H9 (cell line): ENCODE measurements around the gene KCNH1. TPM values are rescaled to one million over a fixed set of nuclear protein-coding genes. Genes with fewer than 3 reads are reported as not detected.
A peak's percentile ranks its signal among the peaks of the same experiment; 100 is the strongest.

Experiments
- DNase-seq: peaks from one replicate; pipeline ENCODE4 v3.0.0-alpha.2; 2017
- H2AFZ ChIP-seq: one replicate; pipeline ENCODE4 v1.6.1; 2013; ENCODE audit warnings: mild to moderate bottlenecking, low read length, control low read depth, moderate library complexity
- H2AK5ac ChIP-seq: 2 replicates; pipeline ENCODE4 v1.6.1; 2013; ENCODE audit warnings: low read length, control low read depth, mixed read lengths; ENCODE audit not compliant: insufficient read length
- H2BK120ac ChIP-seq: one replicate; pipeline ENCODE4 v1.6.1; 2013; ENCODE audit warnings: low read depth, mild to moderate bottlenecking, low read length, control low read depth, inconsistent platforms; ENCODE audit not compliant: poor library complexity, severe bottlenecking
- H2BK12ac ChIP-seq: 2 replicates; pipeline ENCODE4 v1.6.1; 2013; ENCODE audit warnings: low read length, control low read depth, mixed read lengths, low read depth; ENCODE audit not compliant: insufficient read length
- H2BK15ac ChIP-seq: 2 replicates; pipeline ENCODE4 v1.6.1; 2013; ENCODE audit warnings: low read depth, low read length, control low read depth
- H2BK20ac ChIP-seq: one replicate; pipeline ENCODE4 v1.6.1; 2013; ENCODE audit warnings: low read depth, mild to moderate bottlenecking, low read length, control low read depth, inconsistent platforms; ENCODE audit not compliant: poor library complexity, severe bottlenecking
- H2BK5ac ChIP-seq: 2 replicates; pipeline ENCODE4 v1.6.1; 2013; ENCODE audit warnings: low read length, control low read depth, mixed read lengths; ENCODE audit not compliant: insufficient read length
- H3K14ac ChIP-seq: 2 replicates; pipeline ENCODE4 v1.6.1; 2013; ENCODE audit warnings: low read length, control low read depth; ENCODE audit not compliant: insufficient read depth
- H3K18ac ChIP-seq: 2 replicates; pipeline ENCODE4 v1.6.1; 2013; ENCODE audit warnings: low read depth, mild to moderate bottlenecking, mixed read lengths, low read length, control low read depth; ENCODE audit not compliant: insufficient read length
- H3K23ac ChIP-seq: 2 replicates; pipeline ENCODE4 v1.6.1; 2013; ENCODE audit warnings: low read length, control low read depth, mixed read lengths, low read depth; ENCODE audit not compliant: insufficient read length
- H3K23me2 ChIP-seq: 2 replicates; pipeline ENCODE4 v1.6.1; 2013; ENCODE audit warnings: low read depth, mild to moderate bottlenecking, mixed read lengths, low read length, control low read depth; ENCODE audit not compliant: insufficient read length, poor library complexity, severe bottlenecking
- H3K27ac ChIP-seq: 2 replicates; pipeline ENCODE4 v1.5.1; 2013; ENCODE audit warnings: low read length, control low read depth, mixed read lengths, low read depth; ENCODE audit not compliant: insufficient read length
- H3K27me3 ChIP-seq: 2 replicates; pipeline ENCODE4 v1.6.1; 2013; ENCODE audit warnings: low read length, control low read depth, inconsistent platforms; ENCODE audit not compliant: insufficient read depth
- H3K4ac ChIP-seq: 2 replicates; pipeline ENCODE4 v1.6.1; 2013; ENCODE audit warnings: low read depth, mild to moderate bottlenecking, control low read depth, inconsistent platforms, low read length, moderate library complexity
- H3K4me1 ChIP-seq: 2 replicates; pipeline ENCODE4 v1.6.1; 2013; ENCODE audit warnings: low read length, control low read depth, inconsistent platforms; ENCODE audit not compliant: insufficient read depth
- H3K4me2 ChIP-seq: 2 replicates; pipeline ENCODE4 v1.6.1; 2013; ENCODE audit warnings: low read length, control low read depth, mixed read lengths; ENCODE audit not compliant: insufficient read length, insufficient read depth
- H3K56ac ChIP-seq: 2 replicates; pipeline ENCODE4 v1.6.1; 2013; ENCODE audit warnings: low read depth, mild to moderate bottlenecking, mixed read lengths, low read length, control low read depth; ENCODE audit not compliant: insufficient read length
- H3K79me1 ChIP-seq: 2 replicates; pipeline ENCODE4 v1.6.1; 2013; ENCODE audit warnings: low read depth, mild to moderate bottlenecking, moderate library complexity, low read length, control low read depth, inconsistent platforms; ENCODE audit not compliant: insufficient read depth, poor library complexity, severe bottlenecking
- H3K79me2 ChIP-seq: 2 replicates; pipeline ENCODE4 v1.6.1; 2013; ENCODE audit warnings: low read length, control low read depth, inconsistent platforms; ENCODE audit not compliant: insufficient read depth
- H3K9ac ChIP-seq: 2 replicates; pipeline ENCODE4 v1.6.1; 2013; ENCODE audit warnings: low read length, control low read depth, mixed read lengths; ENCODE audit not compliant: insufficient read length; ENCODE audit errors: extremely low read depth
- H3K9me3 ChIP-seq: one replicate; pipeline ENCODE4 v1.6.1; 2013; ENCODE audit warnings: low read depth, low read length, inconsistent platforms; ENCODE audit not compliant: control insufficient read depth
- H3T11ph ChIP-seq: one replicate; pipeline ENCODE4 v1.6.1; 2013; ENCODE audit warnings: mild to moderate bottlenecking, low read length, control low read depth, inconsistent platforms
- H4K20me1 ChIP-seq: one replicate; pipeline ENCODE4 v1.6.1; 2013; ENCODE audit not compliant: control insufficient read depth, insufficient read length, insufficient read depth
- H4K5ac ChIP-seq: 2 replicates; pipeline ENCODE4 v1.6.1; 2013; ENCODE audit warnings: low read depth, mild to moderate bottlenecking, mixed read lengths, low read length, control low read depth; ENCODE audit not compliant: insufficient read length
- H4K8ac ChIP-seq: replicated peaks from 2 replicates; pipeline ENCODE4 v1.6.1; 2013; ENCODE audit warnings: low read length, control low read depth, mixed read lengths, low read depth; ENCODE audit not compliant: insufficient read length
- H4K91ac ChIP-seq: 2 replicates; pipeline ENCODE4 v1.6.1; 2013; ENCODE audit warnings: low read depth, mild to moderate bottlenecking, moderate library complexity, mixed read lengths, low read length, control low read depth; ENCODE audit not compliant: insufficient read length
- H3K27ac Mint-ChIP-seq, 3 experiments: 2 replicates in 2 of 3; 3 replicates in 1 of 3; pipeline ENCODE4 v1.8.0; 2020 to 2021; ENCODE audit warnings: mixed read lengths in 3 of 3, mild to moderate bottlenecking in 1 of 3, moderate library complexity in 1 of 3
- H3K27me3 Mint-ChIP-seq: 2 replicates; pipeline ENCODE4 v1.8.0; 2021; ENCODE audit warnings: low read depth, mild to moderate bottlenecking, moderate library complexity, mixed read lengths
- H3K36me3 Mint-ChIP-seq, 3 experiments: 2 replicates in 2 of 3; 3 replicates in 1 of 3; pipeline ENCODE4 v1.8.0; 2020 to 2021; ENCODE audit warnings: low read depth in 3 of 3, mixed read lengths in 3 of 3; ENCODE audit not compliant: insufficient read depth in 1 of 3
- H3K4me1 Mint-ChIP-seq, 2 experiments: 2 replicates each; pipeline ENCODE4 v1.8.0; 2020; ENCODE audit warnings: mixed read lengths in 2 of 2
- H3K4me3 Mint-ChIP-seq, 2 experiments: 2 replicates in 1 of 2; 3 replicates in 1 of 2; pipeline ENCODE4 v1.8.0; 2020 to 2021; ENCODE audit warnings: mild to moderate bottlenecking in 2 of 2, mixed read lengths in 2 of 2, moderate library complexity in 1 of 2
- H3K9me3 Mint-ChIP-seq, 2 experiments: 2 replicates in 1 of 2; 3 replicates in 1 of 2; pipeline ENCODE4 v1.8.0; 2020; ENCODE audit warnings: mild to moderate bottlenecking in 2 of 2, mixed read lengths in 2 of 2, moderate library complexity in 1 of 2
- WGBS: extraction: QIAGEN DNeasy Blood & Tissue Kit; methylation state at CpG from one replicate; pipeline ENCODE4 v1.1.7; 2013; ENCODE audit warnings: missing lambda C conversion rate, low lambda C conversion rate, mixed read lengths; ENCODE audit not compliant: insufficient read length; ENCODE audit errors: extremely low coverage; 5-methylcytosine and 5-hydroxymethylcytosine counted together
- total RNA-seq: library from RNA; stranded (reverse); gene quantifications from 2 replicates; pipeline ENCODE4 v1.2.1, GENCODE V29; 2021
- TF ChIP-seq, protein P1 (sequence below): fragments of 200-600 bp; sonication (generic); conservative IDR thresholded peaks from 3 replicates; pipeline ENCODE4 v1.8.0; 2021; ENCODE audit warnings: antibody characterized with exemption, mild to moderate bottlenecking

KCNH1 gene
- total RNA-seq, 1 experiment from 2014 or later: 0.11 TPM

DNA sequence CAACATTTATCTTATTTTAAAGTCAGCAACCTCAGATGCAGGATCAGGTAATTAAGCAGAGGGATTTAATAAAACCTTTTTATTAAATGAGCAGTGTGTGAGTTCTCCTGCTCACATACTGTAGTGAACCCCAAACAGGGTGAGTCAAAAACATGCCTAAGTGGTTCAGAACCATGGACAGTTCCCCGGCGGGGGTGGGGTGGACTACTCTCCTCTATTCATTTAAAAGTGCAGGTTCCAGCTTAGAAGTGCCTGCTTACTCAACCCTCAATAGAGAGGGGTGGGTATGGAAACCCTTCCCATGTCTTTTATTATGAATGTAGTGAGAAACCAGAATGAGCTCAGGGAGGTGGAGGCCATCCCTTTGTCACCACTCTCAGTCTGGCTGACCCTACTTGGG is 407.3 kb downstream of the KCNH1 start:
- TF ChIP-seq, protein P1, sequence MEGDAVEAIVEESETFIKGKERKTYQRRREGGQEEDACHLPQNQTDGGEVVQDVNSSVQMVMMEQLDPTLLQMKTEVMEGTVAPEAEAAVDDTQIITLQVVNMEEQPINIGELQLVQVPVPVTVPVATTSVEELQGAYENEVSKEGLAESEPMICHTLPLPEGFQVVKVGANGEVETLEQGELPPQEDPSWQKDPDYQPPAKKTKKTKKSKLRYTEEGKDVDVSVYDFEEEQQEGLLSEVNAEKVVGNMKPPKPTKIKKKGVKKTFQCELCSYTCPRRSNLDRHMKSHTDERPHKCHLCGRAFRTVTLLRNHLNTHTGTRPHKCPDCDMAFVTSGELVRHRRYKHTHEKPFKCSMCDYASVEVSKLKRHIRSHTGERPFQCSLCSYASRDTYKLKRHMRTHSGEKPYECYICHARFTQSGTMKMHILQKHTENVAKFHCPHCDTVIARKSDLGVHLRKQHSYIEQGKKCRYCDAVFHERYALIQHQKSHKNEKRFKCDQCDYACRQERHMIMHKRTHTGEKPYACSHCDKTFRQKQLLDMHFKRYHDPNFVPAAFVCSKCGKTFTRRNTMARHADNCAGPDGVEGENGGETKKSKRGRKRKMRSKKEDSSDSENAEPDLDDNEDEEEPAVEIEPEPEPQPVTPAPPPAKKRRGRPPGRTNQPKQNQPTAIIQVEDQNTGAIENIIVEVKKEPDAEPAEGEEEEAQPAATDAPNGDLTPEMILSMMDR: no peak
- DNase-seq: peak; percentile 50
- Histone ChIP-seq H3K27ac (no peak overlapping the region), H4K5ac (no peak overlapping the region), H3K9me3 (no peaks in the 10 kb centered on the region), H4K8ac (no peak overlapping the region), H2AFZ (no peak overlapping the region), H2BK5ac (no peak overlapping the region), H3K14ac (no peak overlapping the region), H3K4me2 (no peak overlapping the region), H3K79me1 (no peaks in the 10 kb centered on the region), H4K91ac (no peak overlapping the region), H3K23ac (no peak overlapping the region), H2BK12ac (no peak overlapping the region), H2BK20ac (no peak overlapping the region), H3K4me1 (no peaks in the 10 kb centered on the region), H3K27me3 (no peaks in the 10 kb centered on the region), H3K4ac (no peak overlapping the region), H3K79me2 (no peaks in the 10 kb centered on the region), H3T11ph (no peak overlapping the region), H2BK15ac (no peak overlapping the region), H3K23me2 (no peaks in the 10 kb centered on the region), H2AK5ac (no peak overlapping the region), H3K56ac (no peak overlapping the region), H3K9ac (no peak overlapping the region), H4K20me1 (no peaks in the 10 kb centered on the region), H3K18ac (no peak overlapping the region), H2BK120ac (no peak overlapping the region)
- Mint-ChIP-seq H3K27ac (no peak overlapping the region), H3K9me3 (no peaks in the 10 kb centered on the region), H3K27me3 (peaks cover 7% of the 10 kb centered on the region), H3K36me3 (no peaks in the 10 kb centered on the region), H3K4me1 (peaks cover 11 to 19% of the 10 kb centered on the region in 2 experiments; a peak in 2 of 4 replicates), H3K4me3 (no peak overlapping the region)
- no CpG with 5 or more reads among the region's 2 CpGs for WGBS
